Ovary (tissue), 3 donors: Measurements from ENCODE around the gene SIK3.

ENCODE experiments used
- CTCF ChIP-seq, 3 donors: fragments of 450-650 bp in 2 of 3; fragments of 200-600 bp in 1 of 3; IDR thresholded peaks; one replicate each; pipeline versions ENCODE4 v1.5.1 to v1.8.0; 2016 to 2022; ENCODE audit warnings: antibody characterized with exemption in 3 of 3, mild to moderate bottlenecking in 1 of 3
- POLR2A ChIP-seq: fragments of 450-650 bp; IDR thresholded peaks from one replicate; pipeline ENCODE4 v1.6.1; 2017; ENCODE audit warnings: antibody characterized with exemption, mild to moderate bottlenecking, moderate library complexity
- donor health status: DM: no; HTN: no; CAD: no.

- no peak for TF ChIP-seq CTCF (IDR thresholded peaks at IDR 0.05)
- no peak for TF ChIP-seq POLR2A
Observed at GRCh38 chr11:117089685-117090084, 8.5 kb downstream of the SIK3 start.
